ENCODE results near the gene JUND.

JUND gene

DNA sequence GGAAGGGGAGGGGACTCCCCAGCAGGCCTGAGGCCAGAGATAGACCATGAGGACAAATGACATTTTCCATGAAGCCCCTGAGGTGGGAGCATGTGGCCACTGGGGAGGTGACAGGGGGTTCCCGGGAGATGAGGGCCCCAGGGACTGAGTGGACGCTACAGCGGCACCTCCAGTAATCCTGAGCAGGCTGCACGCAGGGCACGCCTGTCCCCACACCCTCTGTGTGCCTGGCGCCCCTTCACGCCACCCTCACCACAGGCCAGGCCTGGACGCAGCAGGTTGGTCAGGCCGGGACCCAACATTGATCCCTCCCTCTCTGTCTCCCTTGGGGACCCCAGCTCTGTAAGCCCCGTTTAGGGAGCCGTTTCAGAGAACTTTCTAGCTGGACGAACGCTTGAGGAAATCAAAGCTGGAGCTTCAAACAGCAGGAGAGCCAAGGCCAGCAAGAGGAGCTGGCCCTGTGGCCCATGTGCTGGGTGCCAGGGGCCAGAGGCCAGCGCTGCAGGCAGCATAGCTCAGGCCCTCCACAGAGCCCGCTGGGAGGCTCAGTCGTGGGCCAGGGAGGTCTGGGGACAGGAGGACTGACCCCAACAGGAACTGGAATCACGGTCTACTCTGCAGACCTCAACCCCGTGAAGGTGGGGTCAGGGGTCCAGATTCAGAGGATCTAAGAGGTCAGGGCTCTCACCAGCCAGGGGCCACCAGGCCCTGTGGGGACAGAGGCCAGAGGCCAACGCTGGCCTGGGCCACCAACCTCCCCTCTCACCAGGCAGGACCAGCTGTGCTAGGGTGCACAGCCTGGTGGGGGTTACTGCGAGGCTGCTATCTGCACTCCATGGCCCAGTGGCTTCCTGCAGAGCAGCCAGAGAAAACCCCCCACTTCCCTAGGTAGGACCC is 26.9 kb upstream of the JUND start:
- no peak for DNase-seq

- no peak for DNase-seq
Measured at GRCh38 chr19:18307271-18307681, 25.9 kb upstream of the JUND start.

DNA sequence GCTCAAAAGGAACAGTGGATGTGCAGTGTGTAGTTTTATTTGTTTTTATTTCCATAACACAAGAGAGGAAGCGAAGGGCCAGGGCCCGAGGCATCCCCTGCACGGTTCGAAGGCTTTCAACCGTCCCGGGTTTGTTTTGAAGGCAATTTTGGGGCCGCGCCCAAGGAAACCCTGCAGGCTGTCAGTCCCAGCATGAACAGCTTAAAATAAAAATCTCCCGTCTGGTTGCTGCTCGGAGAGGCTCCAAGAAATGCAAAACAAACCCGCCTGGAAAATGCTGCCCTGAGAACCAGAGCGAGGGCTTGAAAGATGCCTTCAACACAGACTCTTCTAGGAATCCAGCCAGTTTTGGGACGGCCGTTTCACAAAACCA is 25.5 kb upstream of the JUND start:
- no peak for DNase-seq

GRCh38 chr19:18306209-18306887 is 24.9 kb upstream of the JUND start:
- no peak for DNase-seq

GRCh38 chr19:18304458-18305310 is 23.3 kb upstream of the JUND start:
- peak; percentile 96 for DNase-seq

GRCh38 chr19:18304208-18304457 is 22.7 kb upstream of the JUND start:
- no peak for DNase-seq

DNA sequence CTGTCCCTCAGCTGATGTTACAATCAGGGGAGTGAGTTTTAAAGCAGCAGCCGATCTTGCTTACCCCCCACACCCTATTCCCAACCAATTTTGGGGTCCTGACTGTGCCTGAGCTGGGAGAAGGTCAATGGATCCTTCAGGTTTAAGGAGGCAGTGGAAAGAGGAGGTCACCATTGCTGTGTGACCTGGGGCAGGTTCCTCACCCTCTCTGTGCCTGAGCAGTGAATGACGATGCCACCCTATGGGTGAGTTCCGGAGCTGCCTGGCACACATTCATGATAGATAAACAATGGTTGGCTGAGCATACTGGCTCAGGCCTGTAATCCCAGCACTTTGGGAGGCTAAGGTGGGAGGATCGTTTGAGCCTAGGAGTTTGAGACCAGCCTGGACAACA is 20.3 kb upstream of the JUND start:
- no peak for DNase-seq

DNA sequence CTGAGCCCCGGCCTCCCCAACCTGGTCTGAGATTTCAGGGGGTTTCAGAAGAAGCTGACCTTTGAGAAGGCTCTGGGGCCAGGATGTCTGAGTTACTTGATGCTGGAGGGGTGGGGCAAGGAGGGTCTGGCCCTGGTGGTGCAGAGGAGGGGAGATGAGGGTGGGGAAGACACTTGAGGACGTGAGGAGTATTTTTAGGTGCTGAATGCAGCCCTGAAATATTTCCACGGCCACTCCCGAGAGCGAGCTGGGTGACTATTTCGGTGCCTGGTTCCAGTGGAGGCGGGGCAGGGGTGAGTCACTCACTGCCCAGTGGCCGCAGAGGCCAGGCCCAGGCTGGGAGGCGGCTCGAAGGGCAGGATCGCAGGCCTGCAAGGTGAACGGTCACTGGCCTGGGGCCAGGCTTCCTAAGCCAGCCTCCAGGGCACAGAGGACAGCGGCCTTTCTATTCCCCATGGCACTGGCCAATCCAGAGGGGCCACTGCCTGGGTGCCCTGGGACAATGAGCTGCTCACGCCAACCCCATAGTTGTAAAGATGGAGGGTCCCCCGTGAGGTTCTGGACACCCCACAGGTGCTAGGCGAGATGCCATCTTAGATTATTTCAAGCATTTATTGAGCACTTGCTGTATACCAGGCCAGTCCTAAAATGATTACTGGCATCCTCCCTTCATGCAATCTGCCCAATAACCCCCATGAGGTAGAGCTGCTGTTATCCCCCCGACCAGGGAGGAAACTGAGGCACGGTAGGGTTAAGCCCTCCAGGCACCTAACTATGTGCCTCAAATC is 19.7 kb upstream of the JUND start:
- peak; percentile 80 for DNase-seq

DNA sequence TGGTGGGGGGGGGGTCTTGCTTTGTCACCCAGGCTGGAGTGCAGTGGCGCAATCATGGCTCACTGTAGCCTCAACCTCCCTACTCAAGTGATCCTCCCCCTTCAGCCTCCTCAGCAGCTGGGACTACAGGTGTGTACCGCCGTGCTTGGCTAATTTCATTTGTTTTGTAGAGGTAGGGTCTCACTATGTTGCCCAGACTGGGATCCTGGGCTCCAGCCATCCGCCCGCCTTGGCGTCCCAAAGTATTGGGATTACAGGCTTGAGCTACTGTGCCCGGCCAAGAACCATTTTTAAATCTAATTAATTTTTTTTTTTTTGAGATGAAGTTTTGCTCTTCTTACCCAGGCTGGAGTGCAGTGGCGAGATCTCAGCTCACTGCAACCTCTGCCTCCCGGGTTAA is 18.2 kb upstream of the JUND start:
- DNase-seq, result no peak

- DNase-seq, result no peak
Measured at GRCh38 chr19:18298601-18299000, 17.2 kb upstream of the JUND start.

DNA sequence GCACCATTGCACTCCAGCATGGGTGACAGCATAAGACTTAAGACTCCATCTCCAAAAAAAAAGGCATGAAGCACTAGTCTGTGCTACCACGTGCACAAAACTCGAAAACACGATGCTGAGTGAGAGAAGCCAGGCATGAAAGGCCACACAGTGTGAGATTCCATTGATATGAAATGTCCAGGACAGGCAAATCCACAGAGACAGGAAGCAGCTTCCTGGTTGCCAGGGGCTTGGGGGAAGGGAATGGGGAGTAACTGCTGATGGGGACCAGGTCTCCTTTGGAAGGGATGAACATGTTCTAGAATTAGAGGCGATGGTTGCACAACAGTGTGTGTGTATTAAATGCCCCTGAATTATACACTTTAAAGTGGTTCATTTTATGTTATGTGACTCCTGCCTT is 15.9 kb upstream of the JUND start:
- no peak for DNase-seq

- DNase-seq, result no peak
Measured at GRCh38 chr19:18295034-18295451, 13.6 kb upstream of the JUND start.

- DNase-seq, result no peak
Measured at GRCh38 chr19:18294467-18294864, 13.0 kb upstream of the JUND start.

DNA sequence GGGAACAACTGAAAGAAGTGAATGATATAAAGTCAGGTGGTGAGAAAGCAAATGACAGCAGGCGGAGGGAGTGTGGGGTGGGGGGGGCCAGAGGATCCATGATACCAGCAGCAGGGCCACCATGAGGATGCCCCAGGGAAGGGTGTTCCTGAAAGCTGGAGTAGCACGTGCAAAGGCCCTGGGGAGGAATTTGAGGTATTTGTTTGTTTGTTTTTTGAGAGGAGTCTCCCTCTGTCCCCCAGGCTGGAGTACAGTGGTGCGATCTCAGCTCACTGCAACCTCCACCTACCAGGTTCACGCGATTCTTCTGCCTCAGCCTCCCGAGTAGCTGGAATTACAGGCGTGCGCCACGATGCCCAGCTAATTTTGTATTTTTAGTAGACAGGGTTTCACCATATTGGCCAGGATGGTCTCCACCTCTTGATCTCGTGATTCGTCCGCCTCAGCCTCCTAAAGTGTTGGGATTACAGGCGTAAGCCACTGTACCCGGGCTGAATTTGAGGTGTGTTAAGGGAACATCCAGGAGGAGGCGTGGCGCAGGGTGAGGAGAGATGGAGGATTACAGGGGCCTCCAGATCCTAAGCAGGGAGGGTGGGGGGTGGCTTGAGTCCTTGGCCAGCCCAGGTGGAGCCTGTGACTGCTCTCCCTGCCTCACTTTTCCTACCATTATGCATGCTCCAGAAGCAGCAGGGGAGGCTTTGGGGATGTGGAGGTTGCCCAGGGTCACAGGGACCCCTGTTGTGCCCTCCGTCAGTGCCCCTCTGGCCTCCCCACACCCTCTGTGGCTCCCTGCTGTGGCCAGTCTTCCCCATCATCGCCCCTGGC is 12.4 kb upstream of the JUND start:
- no peak for DNase-seq

- peak; percentile 69 for DNase-seq
Measured at GRCh38 chr19:18292810-18293641, 11.6 kb upstream of the JUND start.

GRCh38 chr19:18292462-18292809 is 11.0 kb upstream of the JUND start:
- DNase-seq, result no peak

GRCh38 chr19:18291590-18292461 is 10.4 kb upstream of the JUND start:
- DNase-seq, result peak; percentile 95

GRCh38 chr19:18291019-18291524 is 9.7 kb upstream of the JUND start:
- DNase-seq, result no peak

GRCh38 chr19:18290302-18291018 is 9.0 kb upstream of the JUND start:
- peak; percentile 93 for DNase-seq

All from inflammatory macrophage treated with lipopolysaccharide for 4 hours (primary cell).